Left ventricle myocardium inferior (tissue), 1 donor: ENCODE results near the gene TK1. TPM values are rescaled to one million over a fixed set of nuclear protein-coding genes. Genes with fewer than 3 reads are reported as not detected.
A peak's percentile ranks its signal among the peaks of the same experiment; 100 is the strongest.

Source experiments
- DNase-seq: peaks from one replicate; pipeline ENCODE4 v3.0.0-alpha.2; 2020
- H3K27ac ChIP-seq: fragments of 200-600 bp; replicated peaks from 2 replicates; pipeline ENCODE4 v1.8.0; 2021
- H3K27me3 ChIP-seq: fragments of 200-600 bp; 2 replicates; pipeline ENCODE4 v1.8.0; 2021; ENCODE audit warnings: low read depth
- H3K36me3 ChIP-seq: fragments of 200-600 bp; 2 replicates; pipeline ENCODE4 v1.8.0; 2021
- H3K4me1 ChIP-seq: fragments of 200-600 bp; 2 replicates; pipeline ENCODE4 v1.8.0; 2021
- H3K4me3 ChIP-seq: fragments of 200-600 bp; 2 replicates; pipeline ENCODE4 v1.8.0; 2021; ENCODE audit warnings: mild to moderate bottlenecking, moderate library complexity
- H3K9me3 ChIP-seq: fragments of 200-600 bp; replicated peaks from 2 replicates; pipeline ENCODE4 v1.8.0; 2021
- intact Hi-C: fragments of 100-400 bp; cut with micrococcal nuclease; formaldehyde crosslinking; loops from one replicate; pipeline ENCODE4 v1.11.0; 2022
- total RNA-seq: library from RNA; stranded (reverse); fragmentation: NEBNext Ultra II Directional; extraction: Animal tissue kit (Norgen Biotek cat#: 25700); gene quantifications from one replicate; pipeline ENCODE4 v1.2.1, GENCODE V29; 2021
- TF ChIP-seq, protein P1 (sequence below): fragments of 200-600 bp; IDR thresholded peaks from 2 replicates; pipeline ENCODE4 v1.8.0; 2021; ENCODE audit warnings: antibody characterized with exemption, mild to moderate bottlenecking, borderline replicate concordance
- donor health status: DM: no; HTN: yes; CAD: no; lungs with severe emphysema.

The TK1 gene
- total RNA-seq, 1 donor from 2014 or later, result 1.8 TPM

DNA sequence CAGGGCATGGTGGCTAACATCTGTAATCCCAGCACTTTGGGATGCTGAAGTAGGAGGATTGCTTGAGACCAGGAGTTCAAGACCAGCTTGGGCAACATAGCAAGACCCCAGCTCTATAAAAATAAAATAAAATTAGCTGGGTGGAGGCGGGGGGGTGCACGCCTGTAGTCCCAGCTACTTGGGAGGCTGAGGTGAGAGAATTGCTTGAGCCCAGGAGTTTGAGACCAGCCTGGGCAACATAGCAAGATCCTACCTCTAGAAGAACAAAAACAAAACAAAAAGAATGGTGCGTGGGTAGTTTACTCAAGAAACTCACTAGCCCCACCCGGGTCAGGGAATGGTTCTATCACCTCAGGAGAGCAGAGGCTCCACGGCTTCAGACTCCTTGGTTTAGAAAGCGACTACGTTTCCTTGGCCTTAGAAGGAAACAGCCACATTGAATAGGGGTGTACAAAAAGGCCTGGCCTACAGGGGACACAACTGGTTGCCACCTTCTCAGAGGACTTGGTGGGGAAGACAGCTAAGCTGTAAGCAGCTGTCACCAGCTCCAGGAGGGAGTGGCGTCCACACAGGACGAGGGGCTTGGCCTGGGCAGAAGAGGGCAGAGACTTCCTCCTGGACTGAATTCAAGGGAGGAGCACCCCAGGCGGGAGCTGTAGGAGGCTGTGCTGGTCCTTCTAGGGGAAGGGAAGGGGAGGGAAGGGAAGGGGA, 716 bp downstream of the TK1 start:
- no peaks in the 10 kb centered on the region for H3K9me3 ChIP-seq
- TF ChIP-seq, protein P1, sequence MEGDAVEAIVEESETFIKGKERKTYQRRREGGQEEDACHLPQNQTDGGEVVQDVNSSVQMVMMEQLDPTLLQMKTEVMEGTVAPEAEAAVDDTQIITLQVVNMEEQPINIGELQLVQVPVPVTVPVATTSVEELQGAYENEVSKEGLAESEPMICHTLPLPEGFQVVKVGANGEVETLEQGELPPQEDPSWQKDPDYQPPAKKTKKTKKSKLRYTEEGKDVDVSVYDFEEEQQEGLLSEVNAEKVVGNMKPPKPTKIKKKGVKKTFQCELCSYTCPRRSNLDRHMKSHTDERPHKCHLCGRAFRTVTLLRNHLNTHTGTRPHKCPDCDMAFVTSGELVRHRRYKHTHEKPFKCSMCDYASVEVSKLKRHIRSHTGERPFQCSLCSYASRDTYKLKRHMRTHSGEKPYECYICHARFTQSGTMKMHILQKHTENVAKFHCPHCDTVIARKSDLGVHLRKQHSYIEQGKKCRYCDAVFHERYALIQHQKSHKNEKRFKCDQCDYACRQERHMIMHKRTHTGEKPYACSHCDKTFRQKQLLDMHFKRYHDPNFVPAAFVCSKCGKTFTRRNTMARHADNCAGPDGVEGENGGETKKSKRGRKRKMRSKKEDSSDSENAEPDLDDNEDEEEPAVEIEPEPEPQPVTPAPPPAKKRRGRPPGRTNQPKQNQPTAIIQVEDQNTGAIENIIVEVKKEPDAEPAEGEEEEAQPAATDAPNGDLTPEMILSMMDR, result no peak
- no peaks in the 10 kb centered on the region for H3K27me3 ChIP-seq
- peaks cover 35% of the 10 kb centered on the region for H3K4me1 ChIP-seq
- H3K36me3 ChIP-seq, result peaks cover 11% of the 10 kb centered on the region
- intact Hi-C loops, result no loop called here
- peak overlapping the region; percentile 66 for H3K4me3 ChIP-seq
- DNase-seq, result peak; percentile 43
- H3K27ac ChIP-seq, result peak overlapping the region; percentile 42

DNA sequence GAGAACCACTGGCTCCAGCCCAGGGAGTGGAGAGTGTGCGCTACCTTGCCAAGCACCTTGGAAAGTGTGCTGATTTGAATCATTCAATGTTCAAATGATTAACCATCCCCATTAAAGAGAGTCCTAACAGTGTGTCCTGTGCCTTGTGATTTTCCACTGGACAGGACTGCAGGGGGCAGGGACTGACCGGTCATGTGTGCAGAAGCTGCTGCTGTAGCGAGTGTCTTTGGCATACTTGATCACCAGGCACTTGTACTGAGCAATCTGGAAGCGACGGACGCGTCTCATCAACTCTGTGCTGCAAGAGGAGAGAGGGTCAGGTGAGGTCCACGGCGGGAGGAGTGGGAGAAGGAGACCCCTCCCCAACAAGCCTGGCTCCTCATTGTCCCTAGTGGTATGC, 2.0 kb downstream of the TK1 start:
- intact Hi-C loops, result no loop called here
- no peaks in the 10 kb centered on the region for H3K27me3 ChIP-seq
- no peak overlapping the region for H3K27ac ChIP-seq
- no peaks in the 10 kb centered on the region for H3K36me3 ChIP-seq
- DNase-seq, result no peak
- TF ChIP-seq, protein P1, result no peak
- H3K4me3 ChIP-seq, result no peak overlapping the region
- no peaks in the 10 kb centered on the region for H3K9me3 ChIP-seq
- H3K4me1 ChIP-seq, result peaks cover 38% of the 10 kb centered on the region

DNA sequence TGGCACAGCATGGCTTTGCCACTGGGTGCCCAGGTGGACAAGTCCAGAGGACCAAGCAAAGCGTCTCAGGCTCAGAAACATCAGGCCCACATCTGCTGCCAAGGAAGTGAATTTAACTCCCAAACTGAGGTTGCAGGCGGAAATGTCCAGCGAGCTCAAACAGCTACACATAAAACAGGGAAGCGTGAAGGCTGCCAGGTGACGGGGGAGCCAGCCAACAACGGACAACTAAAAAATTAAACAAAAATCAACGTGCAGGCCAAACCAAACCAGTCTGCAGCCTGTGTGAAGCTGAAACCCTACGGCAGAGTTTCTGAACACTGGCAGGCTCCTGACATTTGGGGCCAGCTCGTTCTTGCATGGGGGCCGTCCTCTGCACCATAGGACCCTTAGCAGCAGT, 2.5 kb downstream of the TK1 start:
- Histone ChIP-seq H3K4me3 (no peak overlapping the region), H3K4me1 (peaks cover 35% of the 10 kb centered on the region), H3K36me3 (no peaks in the 10 kb centered on the region), H3K27ac (no peak overlapping the region), H3K27me3 (no peaks in the 10 kb centered on the region), H3K9me3 (no peaks in the 10 kb centered on the region)
- TF ChIP-seq, protein P1, result no peak
- no peak for DNase-seq
- intact Hi-C loops, result no loop called here

DNA sequence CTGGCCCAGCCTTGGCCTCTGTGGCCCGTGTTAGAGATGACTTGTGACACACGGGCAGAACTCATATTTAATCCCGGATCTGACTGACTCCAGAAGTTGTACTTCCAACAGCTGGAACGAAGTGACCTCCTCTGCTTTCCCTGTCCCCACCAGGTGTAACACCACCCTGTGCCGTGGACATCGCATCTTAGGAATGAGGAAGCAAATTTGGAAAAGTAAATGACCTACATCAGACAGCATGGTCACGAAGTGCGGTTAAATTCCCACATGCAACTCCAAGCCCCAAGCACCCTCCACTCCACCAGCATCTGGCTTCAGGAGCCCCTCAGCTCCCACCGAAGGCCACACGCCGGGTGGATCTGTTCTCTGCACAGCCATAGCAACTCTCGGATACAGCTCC, 2.9 kb downstream of the TK1 start:
- no peak overlapping the region for H3K27ac ChIP-seq
- TF ChIP-seq, protein P1, result no peak
- no peaks in the 10 kb centered on the region for H3K36me3 ChIP-seq
- H3K4me3 ChIP-seq, result no peak overlapping the region
- intact Hi-C loops, result no loop called here
- H3K9me3 ChIP-seq, result no peaks in the 10 kb centered on the region
- H3K4me1 ChIP-seq, result peaks cover 34% of the 10 kb centered on the region
- no peaks in the 10 kb centered on the region for H3K27me3 ChIP-seq
- DNase-seq, result no peak

- TF ChIP-seq, protein P1, result no peak
- Histone ChIP-seq H3K36me3 (no peaks in the 10 kb centered on the region), H3K4me3 (no peak overlapping the region), H3K4me1 (peaks cover 20% of the 10 kb centered on the region), H3K27me3 (no peaks in the 10 kb centered on the region), H3K27ac (no peak overlapping the region), H3K9me3 (no peaks in the 10 kb centered on the region)
- intact Hi-C loops, result no loop called here
- no peak for DNase-seq
These were observed 4.3 kb downstream of the TK1 start for GRCh38 chr17:78182504-78182903.
